ENCODE results near the gene NUP54.

NUP54 gene

DNA sequence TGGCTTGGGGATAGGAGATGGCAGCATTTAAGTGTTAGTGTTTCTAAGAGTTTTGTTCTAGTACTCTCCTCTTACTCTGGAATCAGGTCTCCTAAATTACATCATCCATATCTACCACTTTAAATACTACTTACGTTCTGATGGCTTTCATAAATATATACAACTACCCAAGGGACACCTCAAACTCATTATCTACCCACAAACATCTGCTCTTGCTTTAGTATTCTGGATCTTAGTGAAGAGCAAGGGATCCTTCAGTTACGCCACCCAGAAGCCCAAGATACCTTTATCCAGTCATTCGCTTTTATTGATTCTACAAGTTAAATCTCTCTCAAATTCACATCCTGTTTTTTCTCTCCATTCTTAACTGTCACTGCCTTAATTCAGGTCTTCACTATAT, 7.0 kb downstream of the NUP54 start:
- FAIRE-seq: no peak

DNA sequence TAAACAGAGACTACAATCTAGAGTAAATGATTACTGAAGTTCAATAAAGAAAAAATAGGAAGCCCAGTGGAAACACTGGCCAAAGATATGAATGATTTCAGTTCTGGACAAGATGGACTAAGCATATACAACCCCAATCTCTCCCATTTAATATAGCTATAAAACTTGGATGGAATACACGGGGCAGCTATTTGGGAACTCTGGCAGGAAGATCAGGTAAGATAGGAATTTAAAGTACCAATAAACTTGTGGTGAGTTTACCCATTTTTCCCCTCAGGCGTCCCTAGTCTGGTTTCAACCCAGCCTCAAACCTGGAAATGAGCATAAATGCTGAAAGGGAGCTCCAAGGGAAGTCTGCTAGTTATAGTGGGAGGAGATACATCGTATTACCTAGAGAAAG, 20.4 kb downstream of the NUP54 start:
- no peak for FAIRE-seq

DNA sequence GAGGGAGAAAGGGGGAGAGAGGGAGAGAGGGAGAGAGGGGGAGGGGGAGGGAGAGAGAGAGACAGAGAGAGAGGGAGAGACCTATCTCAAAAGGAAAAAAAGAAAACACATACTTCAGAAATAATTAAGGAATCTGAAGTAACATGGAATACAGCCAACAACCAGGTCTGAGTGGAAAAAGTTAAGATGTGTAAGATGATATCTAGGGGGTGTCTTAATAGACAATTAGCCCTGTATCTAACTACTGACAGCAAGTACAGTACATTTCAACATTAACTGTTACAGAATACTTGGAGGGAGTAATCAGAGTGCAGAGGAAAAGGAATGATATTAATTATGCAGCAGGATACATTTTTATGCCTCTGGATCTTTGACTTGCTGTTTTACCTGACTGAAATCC, 22.4 kb downstream of the NUP54 start:
- FAIRE-seq: no peak

DNA sequence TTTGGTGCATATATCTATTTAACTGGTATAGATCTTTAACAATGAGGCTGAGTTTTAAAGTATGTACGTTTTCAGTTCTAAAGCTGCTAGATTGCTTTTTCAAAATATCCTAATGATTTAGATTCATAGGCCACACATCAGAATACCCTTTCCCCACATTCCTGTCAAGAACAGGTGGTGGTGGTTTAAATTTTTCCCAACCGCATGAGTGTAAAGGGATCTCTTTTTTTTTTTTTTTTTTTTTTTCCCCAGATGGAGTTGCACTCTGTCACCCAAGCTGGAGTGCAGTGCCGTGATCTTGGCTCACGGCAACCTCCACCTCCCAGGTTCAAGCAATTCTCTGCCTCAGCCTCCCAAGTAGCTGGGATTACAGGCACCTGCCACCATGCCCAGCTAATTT, 28.0 kb downstream of the NUP54 start:
- no peak for FAIRE-seq

DNA sequence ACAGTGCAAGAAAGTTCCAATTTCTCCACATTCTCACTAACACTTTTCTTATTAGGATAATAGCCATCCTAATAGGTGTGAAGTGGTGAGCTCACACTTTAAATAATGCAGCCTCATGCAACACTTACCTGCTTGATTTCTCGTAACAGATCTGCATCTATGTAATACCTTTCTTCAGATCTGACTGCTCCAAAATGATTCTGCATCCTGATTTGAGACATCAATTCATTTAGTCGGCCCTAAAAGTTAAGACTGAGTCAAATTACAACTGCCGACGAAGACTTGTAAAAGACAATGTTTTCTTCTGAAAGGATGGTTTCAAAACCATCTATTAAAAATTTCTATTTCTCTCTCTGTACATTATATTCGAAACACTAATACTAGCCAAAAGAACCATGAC, 30.7 kb downstream of the NUP54 start:
- FAIRE-seq: no peak

DNA sequence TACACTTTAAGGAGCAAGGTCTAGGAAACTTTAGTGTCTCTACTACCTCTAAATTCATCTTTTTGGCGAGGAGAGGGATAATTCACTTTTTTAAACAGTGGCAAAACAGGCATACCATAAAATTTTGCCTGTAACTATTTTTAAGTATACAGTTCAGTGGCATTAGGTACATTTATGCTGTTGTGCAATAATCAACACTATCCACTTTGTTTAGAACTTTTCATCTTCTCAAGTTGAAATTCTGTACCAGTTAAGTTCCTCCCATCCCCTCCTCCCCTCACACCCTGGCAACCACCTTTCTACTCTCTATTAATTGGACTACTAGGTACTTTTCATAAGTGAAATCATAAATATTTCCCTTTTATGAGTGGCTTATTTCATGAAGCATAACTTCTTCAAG, 31.4 kb downstream of the NUP54 start:
- no peak for FAIRE-seq

DNA sequence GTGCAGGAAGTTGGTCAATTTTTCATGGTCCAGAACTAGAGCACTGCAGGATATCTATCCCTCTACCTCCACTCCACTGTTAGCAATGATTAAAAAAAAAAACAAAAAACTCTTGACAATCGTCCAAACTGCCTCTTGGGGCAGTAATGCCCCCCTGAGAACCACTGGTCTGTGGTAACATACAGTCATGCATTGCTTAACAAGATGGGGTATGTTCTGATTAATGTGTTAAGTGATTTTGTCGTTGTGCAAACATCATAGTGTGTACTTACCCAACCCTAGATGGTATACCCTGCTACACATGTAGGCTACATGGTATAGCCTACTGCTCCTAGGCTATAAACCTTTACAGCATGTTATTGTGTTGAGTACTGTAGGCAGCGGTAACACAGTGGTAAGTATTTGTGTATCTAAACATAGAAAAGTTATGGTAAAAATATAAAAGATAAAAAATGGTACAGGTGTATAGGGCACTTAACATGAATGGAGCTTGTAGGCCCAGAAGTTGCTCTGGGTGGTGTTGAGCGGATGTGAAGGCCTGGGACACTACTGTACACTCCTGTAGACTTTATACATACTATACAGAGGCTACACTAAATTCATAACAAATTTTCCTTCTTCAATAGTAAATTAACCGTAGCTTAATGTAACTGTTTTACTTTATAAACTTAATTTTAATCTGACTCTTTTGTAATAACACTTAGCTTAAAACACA, 39.6 kb downstream of the NUP54 start:
- no peak for FAIRE-seq

DNA sequence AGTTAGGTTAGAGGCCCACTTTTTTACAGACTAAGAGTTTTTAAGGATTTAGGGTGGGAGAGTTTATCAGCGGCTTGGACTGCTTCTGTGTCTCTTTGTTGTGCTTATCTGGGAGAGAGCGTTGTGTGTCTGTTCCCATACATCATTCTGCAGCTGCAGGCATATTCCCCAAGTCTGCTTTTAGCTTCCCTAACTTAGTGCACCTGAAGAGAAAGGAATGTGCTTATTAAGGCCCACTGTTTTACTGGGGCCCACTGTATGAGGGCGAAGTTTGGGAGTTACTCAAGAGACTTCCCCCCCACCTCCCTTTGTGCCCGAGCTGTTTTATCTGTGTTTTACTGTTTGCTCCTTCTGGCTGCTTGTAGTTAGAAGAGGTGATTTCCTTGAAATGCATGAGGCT, 41.8 kb downstream of the NUP54 start:
- no peak for FAIRE-seq

DNA sequence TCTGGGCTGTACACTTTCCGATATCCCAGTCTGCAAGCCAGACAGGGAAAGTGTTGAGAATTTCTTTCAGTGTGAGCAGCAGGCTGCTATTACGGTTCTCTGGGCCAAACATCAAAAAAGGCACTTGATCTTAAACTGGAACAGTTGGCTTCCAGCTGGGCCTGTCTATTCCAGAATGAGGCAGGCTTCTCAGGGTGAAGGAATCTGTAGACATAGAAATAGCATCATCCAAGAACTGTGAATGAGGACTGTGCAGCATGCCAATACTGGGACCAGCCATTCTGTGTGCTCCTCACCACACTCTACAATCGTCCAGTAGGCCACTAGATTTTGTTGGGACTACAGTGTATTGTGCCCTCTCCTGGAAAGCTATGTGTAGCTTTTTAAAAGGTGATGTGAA, 42.5 kb downstream of the NUP54 start:
- FAIRE-seq: no peak

DNA sequence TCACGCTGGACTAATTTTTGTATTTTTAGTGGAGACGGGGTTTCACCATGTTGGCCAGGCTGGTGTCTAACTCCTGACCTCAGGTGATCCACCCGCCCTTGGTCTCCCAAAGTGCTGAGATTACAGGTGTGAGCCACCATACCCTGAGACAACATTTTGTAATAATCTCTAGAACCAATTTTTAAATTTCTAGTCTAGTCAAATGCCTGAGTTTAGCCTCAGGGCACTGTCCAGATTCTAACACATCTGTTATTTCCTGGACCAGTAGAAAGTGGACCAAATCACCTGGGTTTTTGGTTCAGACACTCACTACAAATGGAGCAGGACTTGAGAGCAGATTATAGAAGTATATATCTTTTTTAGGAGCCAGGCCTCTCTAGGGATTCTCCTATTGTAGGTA, 52.1 kb downstream of the NUP54 start:
- no peak for FAIRE-seq

DNA sequence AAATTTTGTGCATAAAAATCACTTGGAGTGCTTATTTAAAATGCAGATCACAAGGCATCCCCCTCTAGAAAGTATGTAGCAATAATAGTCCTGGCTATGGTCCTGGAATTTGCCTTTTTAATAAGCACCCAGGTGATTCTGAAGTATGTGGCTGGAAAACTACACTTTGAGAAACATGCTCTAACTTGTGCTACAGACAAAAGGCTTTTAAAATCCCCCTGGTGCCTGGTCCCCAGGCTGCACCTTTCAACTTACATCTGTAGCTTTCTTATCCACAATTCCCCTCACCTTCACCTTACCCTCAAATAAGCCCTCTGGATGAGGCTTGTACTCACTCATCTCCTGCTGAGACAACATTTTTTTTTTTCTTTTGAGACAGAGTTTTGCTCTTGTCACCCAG, 52.6 kb downstream of the NUP54 start:
- FAIRE-seq: no peak

DNA sequence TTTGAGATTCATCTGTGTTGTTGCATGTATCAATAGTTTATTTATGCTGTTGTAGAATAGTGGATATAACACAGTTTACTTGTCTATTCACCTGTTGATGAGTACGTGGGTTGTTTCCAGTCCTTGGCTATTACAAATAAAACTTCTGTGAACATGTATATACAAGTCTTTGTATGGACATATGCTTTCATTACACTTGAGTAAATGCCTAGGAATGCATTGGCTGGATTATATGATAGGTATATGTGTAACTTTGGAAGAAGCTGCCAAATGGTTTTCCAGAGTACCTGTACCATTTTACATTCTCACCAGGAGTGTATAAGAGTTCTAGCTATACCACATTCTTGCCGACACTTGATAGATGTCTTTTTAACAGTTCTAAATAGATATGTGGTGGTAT, 57.1 kb downstream of the NUP54 start:
- no peak for FAIRE-seq

DNA sequence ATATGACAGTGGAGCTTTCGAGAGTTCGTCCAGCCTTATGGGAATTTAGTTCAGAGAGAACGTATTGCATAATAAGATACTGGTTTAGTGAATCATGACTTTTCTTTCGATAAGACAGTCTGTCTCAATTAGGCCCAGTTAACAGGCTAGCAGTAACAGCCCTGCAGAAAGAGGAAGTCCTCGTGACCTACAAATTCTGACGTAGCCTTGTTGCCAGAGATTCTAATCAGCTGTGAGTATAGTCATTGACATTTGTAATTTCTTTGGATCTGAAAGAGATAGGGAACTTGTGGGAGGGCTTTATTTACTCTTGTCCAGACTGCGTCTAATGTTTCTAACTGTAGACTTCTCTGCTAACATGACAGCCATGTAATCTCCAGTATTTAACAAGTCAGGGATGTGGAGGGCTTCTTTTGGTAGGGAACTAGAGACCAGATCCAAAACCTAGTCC, 57.9 kb downstream of the NUP54 start:
- no peak for FAIRE-seq

DNA sequence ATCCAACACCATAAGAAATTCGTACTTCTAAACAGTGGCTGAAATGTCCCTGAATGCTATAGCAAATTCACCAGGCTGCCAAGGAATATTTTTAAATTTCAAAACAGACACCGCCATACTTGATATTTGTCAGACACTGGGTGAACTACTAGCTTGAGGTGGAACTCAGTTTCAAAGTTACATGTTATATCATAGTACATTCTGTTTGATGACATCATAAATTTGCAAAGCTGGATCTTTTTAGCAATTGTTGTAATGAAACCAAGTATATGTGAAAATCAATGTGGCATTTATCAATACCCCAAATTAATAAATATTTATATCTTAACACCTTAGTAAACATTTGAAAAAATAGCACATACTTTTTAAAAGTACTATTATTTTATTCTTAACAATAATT, 59.5 kb downstream of the NUP54 start:
- no peak for FAIRE-seq

DNA sequence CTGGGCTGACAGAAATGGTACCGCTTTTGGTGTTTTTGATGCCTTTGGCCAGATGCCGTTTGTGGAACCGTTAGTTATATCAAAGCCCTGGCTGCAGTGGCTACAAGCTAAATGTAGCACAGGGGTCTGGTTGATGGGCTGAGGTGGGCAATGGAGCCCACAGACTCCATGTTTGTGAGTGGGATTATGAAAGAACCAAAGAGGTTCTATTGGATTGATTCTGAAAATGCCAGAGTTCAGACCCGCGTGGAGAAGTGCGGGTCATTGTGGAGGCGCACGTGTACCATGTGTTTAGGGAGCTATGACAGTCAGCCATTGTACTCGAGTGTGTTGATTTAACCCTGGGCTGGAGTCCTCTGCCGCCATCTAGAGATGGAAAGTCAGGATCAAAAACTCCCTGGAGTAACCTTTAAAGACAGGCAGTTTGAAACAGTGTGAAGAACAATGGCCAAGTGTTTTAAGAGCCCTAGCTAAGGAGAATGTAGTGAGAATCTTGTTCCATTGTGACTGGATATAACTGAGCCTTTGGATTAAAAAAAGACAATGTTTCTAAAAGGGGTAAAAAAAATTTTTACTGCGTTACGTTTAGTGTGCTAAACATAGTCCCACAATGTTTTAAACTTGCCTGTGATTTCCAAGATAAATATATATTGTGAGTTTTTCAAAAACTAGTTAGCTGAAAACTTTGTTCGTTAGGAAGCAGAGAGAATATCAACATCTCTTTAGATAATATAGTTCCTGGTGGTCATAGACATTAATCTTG, 61.0 kb downstream of the NUP54 start:
- FAIRE-seq: no peak

DNA sequence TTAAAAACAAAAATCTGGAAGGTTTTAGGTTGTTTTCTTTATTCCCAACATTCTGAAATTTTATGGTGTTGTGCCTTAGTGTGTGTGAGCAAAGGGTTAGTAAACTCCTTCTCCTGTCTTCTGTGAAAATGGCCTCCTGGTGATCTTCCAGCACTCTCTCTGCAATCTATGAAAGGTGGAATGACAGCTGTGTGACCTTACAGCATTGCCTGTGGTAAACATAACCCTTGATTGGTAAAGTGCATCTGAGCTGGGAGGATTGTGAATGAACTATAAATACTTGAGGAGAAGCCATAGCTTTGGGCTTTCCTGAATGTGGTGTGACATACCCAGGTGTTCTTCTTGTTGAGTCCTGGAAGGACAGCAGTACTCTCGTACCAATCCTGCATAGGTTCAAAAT, 63.7 kb downstream of the NUP54 start:
- no peak for FAIRE-seq

DNA sequence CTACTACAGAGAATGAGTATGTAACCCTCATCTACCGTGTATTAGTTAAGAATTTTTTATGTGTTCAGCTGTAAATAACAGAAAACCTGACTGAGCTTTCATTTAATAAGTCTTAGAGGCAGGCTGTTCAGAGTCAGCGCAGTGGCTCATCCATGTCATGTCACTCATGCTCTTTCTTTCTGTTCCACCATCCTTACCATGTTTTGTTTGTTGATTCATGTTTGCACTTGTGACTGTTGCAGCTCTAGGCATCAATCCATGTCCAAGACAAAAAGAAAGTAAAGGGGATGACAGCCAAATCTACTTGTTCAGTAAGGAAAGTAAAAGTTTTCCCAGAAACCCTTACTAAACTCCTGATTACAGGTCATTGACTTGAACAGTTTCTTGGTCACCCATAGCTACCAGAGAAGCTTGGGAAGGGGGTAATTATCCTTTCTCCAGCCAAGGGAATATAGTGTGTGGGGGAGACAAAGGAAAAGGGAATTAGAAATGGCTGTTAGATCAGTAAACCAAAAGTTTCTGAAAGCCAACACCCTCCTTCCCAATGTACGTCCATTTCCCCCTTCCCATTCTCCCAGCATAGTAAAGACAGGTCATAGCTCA, 64.7 kb downstream of the NUP54 start:
- no peak for FAIRE-seq

DNA sequence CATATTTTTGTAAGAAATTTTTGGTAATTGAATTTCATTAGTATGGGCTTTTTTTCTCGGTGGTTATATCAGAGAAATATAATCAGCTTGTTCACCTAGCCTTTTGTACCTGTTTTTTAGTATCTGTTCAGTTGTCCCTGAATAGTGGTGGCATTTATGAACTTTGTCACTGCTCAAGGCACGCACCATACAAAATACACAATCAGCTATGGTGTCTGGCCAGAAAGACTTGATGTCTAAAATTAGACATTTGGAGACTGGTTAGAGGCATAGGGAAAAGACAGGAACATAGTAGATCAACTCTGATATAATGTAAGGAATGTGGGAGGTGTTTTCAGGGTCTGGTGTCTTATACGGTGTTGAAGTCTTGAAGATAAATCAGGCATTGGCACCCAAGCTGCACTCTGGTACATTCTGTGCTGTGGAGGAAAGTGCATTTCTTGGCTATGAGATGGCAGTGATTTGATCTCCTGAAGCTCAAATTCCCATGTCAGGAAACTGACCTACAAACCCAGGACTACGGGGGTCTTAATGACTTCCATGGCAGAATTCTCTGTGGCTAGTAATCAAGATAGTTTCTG, 70.1 kb downstream of the NUP54 start:
- FAIRE-seq: no peak

DNA sequence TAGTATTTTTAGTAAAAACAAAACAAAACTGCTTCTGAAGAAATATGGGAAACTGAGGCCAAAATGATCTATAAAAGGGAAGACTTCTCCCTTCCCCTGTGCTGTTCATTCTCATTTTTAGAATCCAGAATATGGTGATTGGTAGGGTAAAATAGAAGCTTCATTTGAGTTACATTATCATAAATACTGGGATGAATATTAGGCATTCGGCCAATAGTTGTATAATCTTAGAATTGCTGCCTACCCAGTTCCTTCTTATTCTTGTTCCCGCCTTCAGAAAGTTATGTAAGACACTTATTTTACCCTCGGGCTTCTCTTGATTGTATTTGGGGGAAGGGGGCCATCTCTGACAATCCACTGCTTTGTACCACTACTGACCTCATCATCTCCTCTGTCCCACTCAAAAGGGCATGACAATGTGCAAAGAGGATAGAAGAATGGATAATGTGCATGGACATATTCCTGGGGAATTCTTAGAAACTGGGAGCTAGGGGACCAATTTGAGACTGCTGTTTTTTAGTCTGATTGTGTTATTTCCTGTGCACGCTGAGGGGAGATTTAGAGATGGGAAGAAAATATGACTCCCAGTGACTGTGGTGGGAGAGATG, 73.1 kb downstream of the NUP54 start:
- FAIRE-seq: no peak

DNA sequence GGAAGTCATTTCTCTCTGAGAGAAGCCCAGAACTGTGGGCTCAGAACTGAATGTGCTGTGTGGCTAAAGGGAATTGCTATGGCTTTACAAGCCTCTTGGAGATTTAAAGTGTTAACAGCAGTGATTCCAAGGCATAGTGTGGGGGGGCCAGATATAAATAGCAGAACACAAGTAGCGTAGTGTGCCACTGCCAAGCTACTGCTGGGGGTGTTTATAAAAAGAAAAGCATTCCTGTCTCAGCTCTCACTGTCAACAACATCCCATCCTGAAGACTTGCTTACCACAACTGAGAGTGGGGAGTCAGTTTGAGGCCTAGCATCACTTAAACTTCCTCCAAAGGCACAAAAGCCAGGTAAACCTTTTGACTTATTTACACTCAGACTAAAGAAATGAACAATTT, 73.7 kb downstream of the NUP54 start, which contains the start of gene ART3:
Gene ART3, plus strand, starts transcription at position 242 of the 400 bp plus-strand sequence. CDS start 1,181 bp downstream, outside the sequence.
- no peak for FAIRE-seq

DNA sequence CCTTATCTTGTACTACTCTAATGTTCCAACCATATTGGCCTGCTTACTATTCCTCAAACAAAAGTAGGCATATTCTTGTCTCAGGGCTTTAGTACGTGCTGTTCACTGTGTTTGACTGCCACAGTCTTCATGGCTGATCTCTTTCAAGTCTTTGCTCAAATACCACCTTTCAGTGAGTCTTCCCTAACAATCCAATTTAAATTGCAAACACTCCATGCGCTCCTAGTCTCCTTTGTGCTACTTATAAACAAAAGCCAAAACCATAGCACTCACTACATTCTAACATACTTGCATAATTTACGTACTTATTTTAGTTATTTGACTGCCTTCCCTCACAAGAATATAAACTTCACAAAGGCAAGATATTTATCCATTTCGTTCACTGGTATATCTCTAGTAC, 75.4 kb downstream of the NUP54 start:
- FAIRE-seq: no peak

DNA sequence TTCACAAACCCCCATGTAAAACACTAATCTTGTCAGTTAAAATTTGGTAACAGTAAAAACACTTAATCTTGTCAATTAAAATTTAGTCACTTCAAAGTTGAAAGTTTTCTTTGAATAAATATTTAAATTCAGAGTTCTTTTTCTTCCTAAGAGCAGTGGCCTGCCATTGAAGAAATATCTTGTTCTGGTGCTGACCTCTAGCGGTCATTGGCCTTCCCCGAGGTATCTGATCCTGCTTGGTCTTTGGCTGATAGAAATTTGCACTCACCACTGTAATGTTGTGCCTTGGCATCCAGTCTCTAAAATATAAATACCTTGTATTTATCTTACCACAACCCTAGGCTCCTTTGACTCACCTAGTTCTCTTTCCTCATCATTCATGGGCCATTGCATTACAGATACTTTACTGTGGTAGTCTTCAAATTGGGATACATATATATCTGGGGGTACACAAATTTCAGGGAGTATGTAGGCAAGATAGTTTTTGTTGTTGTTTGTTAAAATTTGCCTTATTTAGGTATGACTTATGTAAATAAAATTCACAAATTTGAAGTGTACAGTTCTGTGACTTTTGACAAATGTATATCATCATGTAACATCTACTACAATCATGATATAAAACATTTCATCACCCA, 80.4 kb downstream of the NUP54 start:
- FAIRE-seq: no peak

DNA sequence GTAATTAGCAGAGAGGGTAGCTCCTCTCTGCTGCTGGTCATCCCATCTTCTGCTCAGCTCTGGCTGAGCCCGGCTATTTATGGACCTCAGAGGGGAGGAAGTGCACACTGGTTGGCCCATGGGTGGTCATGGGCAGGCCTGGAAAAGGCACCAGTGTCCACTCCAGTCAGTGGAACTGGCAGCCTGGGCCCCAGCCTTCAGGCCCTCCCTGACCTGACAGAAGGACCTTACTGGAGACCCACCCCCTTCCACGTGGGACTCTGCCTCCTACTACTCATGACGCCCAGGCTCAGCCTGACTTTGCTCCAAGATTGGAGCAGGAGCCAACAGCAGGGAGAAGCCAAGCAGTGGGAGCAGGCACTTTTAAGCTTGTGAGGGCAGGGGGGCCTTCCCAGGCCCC, 81.7 kb downstream of the NUP54 start:
- FAIRE-seq: no peak

All from colon (tissue), 2 donors.